DOHH2 (cell line): ENCODE data around the gene ZNF581.

Experiments
- CTCF ChIP-seq: fragments of 200-600 bp; sonication (generic); IDR thresholded peaks from one replicate; pipeline ENCODE4 v1.5.1; 2014; ENCODE audit warnings: antibody characterized with exemption, mild to moderate bottlenecking, low read depth, low read length; ENCODE audit not compliant: poor library complexity, severe bottlenecking
- EZH2phosphoT487 ChIP-seq: fragments of 200-600 bp; sonication (generic); IDR thresholded peaks from 2 replicates; pipeline ENCODE4 v1.6.1; 2017; ENCODE audit warnings: borderline replicate concordance, mild to moderate bottlenecking, antibody characterized with exemption, low read length, moderate library complexity, mixed read lengths

- TF ChIP-seq CTCF: no peak
- no peak for TF ChIP-seq EZH2phosphoT487
These were observed 42.8 kb upstream of the ZNF581 start for GRCh38 chr19:55600662-55601028.
